ENCODE data around the gene SERPINA6. TPM values are rescaled to one million over a fixed set of nuclear protein-coding genes. Genes with fewer than 3 reads are reported as not detected.
"Not testable (repeated sequence)": the region's sequence is repeated elsewhere in the genome, so short reads cannot be mapped to it uniquely, and the experiment has no call there.

Gene SERPINA6
- total RNA-seq, 1 experiment from 2014 or later: not detected

DNA sequence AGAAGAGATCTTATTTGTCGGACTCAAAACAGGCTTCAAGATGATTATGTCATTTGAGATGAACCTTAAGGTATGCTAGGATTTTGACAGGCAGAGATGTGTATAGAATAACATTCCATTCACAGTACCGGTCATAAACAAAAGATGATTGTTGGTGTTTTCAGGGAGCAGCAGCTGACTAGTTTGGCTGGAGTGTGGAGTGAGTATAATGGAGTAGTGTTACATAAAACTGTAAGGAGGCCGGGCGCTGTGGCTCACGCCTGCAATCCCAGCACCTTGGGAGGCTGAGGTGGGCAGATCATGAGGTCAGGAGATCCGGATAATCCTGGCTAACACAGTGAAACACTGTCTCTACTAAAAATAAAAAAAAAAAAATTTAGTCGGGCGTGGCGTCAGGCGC, 54.0 kb downstream of the SERPINA6 start:
- Histone ChIP-seq H3K4me2 (ENCODE audit: low read length) (no peak overlapping the region), H4K20me1 (ENCODE audit: insufficient read depth) (no peaks in the 10 kb centered on the region), H3K79me2 (ENCODE audit: insufficient read depth, low read length) (no peaks in the 10 kb centered on the region), H3K4me1 (ENCODE audit: control insufficient read depth in 1 of 2, insufficient read depth in 2 of 2, low read length in 2 of 2) (no peaks in the 10 kb centered on the region), H3K27me3 (ENCODE audit: insufficient read depth, low read length) (no peaks in the 10 kb centered on the region), H2AFZ (ENCODE audit: low read depth, low read length, poor library complexity, severe bottlenecking) (no peak overlapping the region), H3K27ac (ENCODE audit: low read depth, low read length) (no peak overlapping the region), H3K4me3 (replicated peaks in 1 of 2; ENCODE audit: low read depth in 1 of 2, low read length in 2 of 2) (no peak overlapping the region), H3K9me2 (ENCODE audit: insufficient read depth) (no peaks in the 10 kb centered on the region), H3K36me3 (ENCODE audit: control insufficient read depth in 1 of 2, insufficient read depth in 2 of 2, low read length in 2 of 2) (no peaks in the 10 kb centered on the region), H3K9ac (ENCODE audit: low read length) (no peak overlapping the region), H3K9me3 (ENCODE audit: control insufficient read depth in 1 of 2, insufficient read depth in 1 of 2, low read depth in 1 of 2, low read length in 2 of 2) (no peaks in the 10 kb centered on the region)
- POLR2A ChIA-PET: no interaction called here
- no TSS peak for BruUV-seq (replicated peaks)
- RAD21 ChIA-PET (ENCODE audit: low non-redundant PET in 1 of 2, low total read pairs in 2 of 2, uncharacterized antibody in 2 of 2, unreplicated experiment in 2 of 2): no interaction called here
- TF ChIP-seq CTCF (IDR thresholded peaks at IDR 0.05 in 2 of 3, conservative IDR thresholded peaks at IDR 0.05 in 1 of 3; ENCODE audit: borderline replicate concordance in 1 of 3, insufficient read depth in 1 of 3, low read depth in 2 of 3, low read length in 2 of 3): no peak
- TF ChIP-seq ELF1 (IDR thresholded peaks at IDR 0.05; ENCODE audit: borderline replicate concordance, low read depth): no peak
- TF ChIP-seq, protein P1, sequence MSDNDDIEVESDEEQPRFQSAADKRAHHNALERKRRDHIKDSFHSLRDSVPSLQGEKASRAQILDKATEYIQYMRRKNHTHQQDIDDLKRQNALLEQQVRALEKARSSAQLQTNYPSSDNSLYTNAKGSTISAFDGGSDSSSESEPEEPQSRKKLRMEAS (IDR thresholded peaks at IDR 0.05): no peak
- no peak for TF ChIP-seq ZNF274 (IDR thresholded peaks at IDR 0.05; ENCODE audit: low read depth, low read length)
- TF ChIP-seq JUND (IDR thresholded peaks at IDR 0.05): no peak
- TF ChIP-seq ZFX (IDR thresholded peaks at IDR 0.05): no peak
- TF ChIP-seq SP1 (IDR thresholded peaks at IDR 0.05; ENCODE audit: low read depth): no peak
- no peak for TF ChIP-seq EZH2 (IDR thresholded peaks at IDR 0.05)
- no peak for TF ChIP-seq CBX3 (IDR thresholded peaks at IDR 0.05; ENCODE audit: low read depth)
- no peak for TF ChIP-seq SRF (IDR thresholded peaks at IDR 0.05; ENCODE audit: low read depth)
- TF ChIP-seq SIN3A (IDR thresholded peaks at IDR 0.05; ENCODE audit: low read depth): no peak
- TF ChIP-seq YY1 (IDR thresholded peaks at IDR 0.05; ENCODE audit: extremely low read depth, insufficient replicate concordance, low read depth, low read length): no peak
- TF ChIP-seq POLR2A (IDR thresholded peaks at IDR 0.05; ENCODE audit: borderline replicate concordance, extremely low read depth, insufficient read depth, insufficient read length): no peak
- no peak for TF ChIP-seq TCF7L2 (IDR thresholded peaks at IDR 0.05; ENCODE audit: borderline replicate concordance, extremely low read depth, insufficient read depth, insufficient read length)
- no peak for TF ChIP-seq REST (IDR thresholded peaks at IDR 0.05; ENCODE audit: low read depth)
- no peak for TF ChIP-seq FOSL1 (IDR thresholded peaks at IDR 0.05; ENCODE audit: low read depth)
- no peak for TF ChIP-seq RAD21 (IDR thresholded peaks at IDR 0.05; ENCODE audit: low read depth)
- CTCF ChIA-PET: no interaction called here
- no peak for ATAC-seq
- intact Hi-C loops (cut with micrococcal nuclease): no loop called here
- no peak for DNase-seq (ENCODE audit: low read depth, low spot score)

DNA sequence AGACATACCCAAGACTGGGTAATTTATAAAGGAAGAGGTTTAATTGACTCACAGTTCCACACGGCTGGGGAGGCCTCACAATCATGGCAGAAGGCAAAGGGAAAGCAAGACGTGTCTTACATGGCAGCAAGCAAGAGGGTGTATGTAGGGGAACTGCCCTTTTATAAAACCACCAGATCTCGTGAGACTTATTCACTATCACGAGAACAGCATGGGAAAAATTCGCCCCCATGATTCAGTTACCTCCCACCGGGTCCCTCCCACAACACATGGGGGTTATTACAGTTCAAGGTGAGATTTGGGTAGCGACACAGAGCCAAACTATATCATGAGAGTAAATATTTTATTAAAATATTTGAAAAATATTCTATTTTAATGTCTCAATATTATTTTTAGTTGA, 54.6 kb downstream of the SERPINA6 start:
- H3K9me3 ChIP-seq (ENCODE audit: control insufficient read depth in 1 of 2, insufficient read depth in 1 of 2, low read depth in 1 of 2, low read length in 2 of 2); H4K20me1 ChIP-seq (ENCODE audit: insufficient read depth); intact Hi-C loops (cut with micrococcal nuclease); H2AFZ ChIP-seq (ENCODE audit: low read depth, low read length, poor library complexity, severe bottlenecking); ATAC-seq; H3K4me1 ChIP-seq (ENCODE audit: control insufficient read depth in 1 of 2, insufficient read depth in 2 of 2, low read length in 2 of 2); BruUV-seq (replicated peaks); DNase-seq (ENCODE audit: low read depth, low spot score); H3K27me3 ChIP-seq (ENCODE audit: insufficient read depth, low read length); RAD21 ChIA-PET (ENCODE audit: low non-redundant PET in 1 of 2, low total read pairs in 2 of 2, uncharacterized antibody in 2 of 2, unreplicated experiment in 2 of 2); H3K4me3 ChIP-seq (replicated peaks in 1 of 2; ENCODE audit: low read depth in 1 of 2, low read length in 2 of 2); H3K9me2 ChIP-seq (ENCODE audit: insufficient read depth); CTCF ChIA-PET; H3K27ac ChIP-seq (ENCODE audit: low read depth, low read length); H3K79me2 ChIP-seq (ENCODE audit: insufficient read depth, low read length); POLR2A ChIA-PET; H3K36me3 ChIP-seq (ENCODE audit: control insufficient read depth in 1 of 2, insufficient read depth in 2 of 2, low read length in 2 of 2); H3K9ac ChIP-seq (ENCODE audit: low read length); H3K4me2 ChIP-seq (ENCODE audit: low read length): not testable (repeated sequence)

All from HCT116 (cell line).